Testis (tissue), 3 donors: ENCODE data around the gene AP2M1. TPM values are rescaled to one million over a fixed set of nuclear protein-coding genes. Genes with fewer than 3 reads are reported as not detected.
A peak's percentile ranks its signal among the peaks of the same experiment; 100 is the strongest.

Source experiments
- DNase-seq: peaks from one replicate; pipeline ENCODE4 v3.0.0-alpha.2; 2019
- H3K27ac ChIP-seq, 2 donors: fragments of 200-600 bp; sonication (generic); one replicate each; pipeline ENCODE4 v1.5.1; 2019
- H3K27me3 ChIP-seq: fragments of 200-600 bp; sonication (generic); one replicate; pipeline ENCODE4 v1.5.1; 2019
- H3K36me3 ChIP-seq: fragments of 200-600 bp; sonication (generic); one replicate; pipeline ENCODE4 v1.5.1; 2017; ENCODE audit warnings: low read depth; ENCODE audit errors: missing control alignments
- H3K4me1 ChIP-seq: fragments of 200-600 bp; sonication (generic); one replicate; pipeline ENCODE4 v1.5.1; 2019
- H3K4me3 ChIP-seq, 2 donors: fragments of 200-600 bp; sonication (generic); one replicate each; pipeline ENCODE4 v1.5.1; 2017 to 2019
- H3K9me3 ChIP-seq: fragments of 200-600 bp; sonication (generic); one replicate; pipeline ENCODE4 v1.5.1; 2017
- CTCF ChIP-seq, 3 experiments: fragments of 450-650 bp in 2 of 3; fragments of 200-600 bp in 1 of 3; sonication (generic) in 1 of 3; IDR thresholded peaks; one replicate each; pipeline ENCODE4 v1.5.1; 2016 to 2019; ENCODE audit warnings: antibody characterized with exemption in 3 of 3, mild to moderate bottlenecking in 2 of 3, moderate library complexity in 1 of 3
- POLR2A ChIP-seq: fragments of 450-650 bp; IDR thresholded peaks from one replicate; pipeline ENCODE4 v1.6.1; 2017; ENCODE audit warnings: antibody characterized with exemption, mild to moderate bottlenecking, moderate library complexity
- WGBS, 2 donors: methylation state at CpG; one replicate each; pipeline ENCODE4 v1.1.5; 2018; 5-methylcytosine and 5-hydroxymethylcytosine counted together
- intact Hi-C: fragments of 100-400 bp; cut with DNase I; formaldehyde crosslinking; loops from one replicate; pipeline ENCODE4 v1.15.1; 2023; ENCODE audit warnings: low total_unique reads
- polyA plus RNA-seq: library from polyadenylated mRNA; stranded (reverse); fragments of 350-450 nt; fragmentation: Illumina TruSeq; extraction: RNeasy Lipid Tissue Mini Kit (QIAGEN cat#74804); gene quantifications from one replicate; pipeline ENCODE4 v1.2.3, GENCODE V29; 2014; ENCODE audit warnings: low read depth, low replicate concordance; ENCODE audit not compliant: insufficient read depth
- total RNA-seq, 2 donors: library from RNA; depleted of rRNA; stranded (reverse); fragments of >200 nt; gene quantifications; one replicate each; pipeline ENCODE4 v1.2.3, GENCODE V29; 2016

The AP2M1 gene
- total and polyA plus RNA-seq, 3 donors from 2014 or later: 238 to 346 (median 334) TPM

DNA sequence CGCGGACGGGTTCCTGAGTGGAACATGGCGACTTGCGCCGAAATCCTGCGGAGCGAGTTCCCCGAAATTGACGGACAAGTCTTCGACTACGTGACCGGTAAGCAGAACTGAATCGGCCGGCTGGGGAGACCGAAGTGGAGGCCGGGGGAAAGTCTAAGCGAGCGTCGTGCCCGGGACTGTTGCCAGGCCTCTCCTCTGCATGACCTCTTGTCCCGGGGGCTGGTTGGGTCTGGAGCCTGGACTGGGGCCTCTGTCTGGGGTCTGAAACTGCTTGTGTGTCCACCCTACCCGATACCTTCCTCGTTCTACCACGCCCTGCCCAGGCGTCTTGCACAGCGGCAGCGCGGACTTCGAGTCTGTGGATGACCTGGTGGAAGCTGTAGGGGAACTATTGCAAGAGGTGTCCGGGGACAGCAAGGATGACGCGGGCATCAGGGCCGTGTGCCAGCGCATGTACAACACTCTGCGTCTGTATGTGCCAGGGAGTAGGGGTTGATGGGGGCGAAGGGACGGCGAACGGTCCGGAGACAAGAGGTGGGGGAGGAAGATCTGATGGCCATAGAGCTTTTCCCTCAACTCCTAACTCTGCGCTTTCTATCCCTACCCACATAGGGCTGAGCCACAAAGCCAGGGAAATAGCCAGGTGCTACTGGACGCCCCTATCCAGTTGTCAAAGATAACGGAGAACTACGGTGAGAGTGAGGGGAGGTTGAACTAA is 11.7 kb downstream of the AP2M1 start, which contains the start of gene ABCF3:
ABCF3 (plus strand) TSS at position 16 of the 718 bp plus-strand sequence; CDS start at position 25, 9 bp downstream.
- H3K9me3 ChIP-seq: no peaks in the 10 kb centered on the region
- 0% methylated on average over 15 to 44 of the region's 45 CpGs for WGBS, 2 donors
- H3K4me3 ChIP-seq: peak within 1 kb of the TSS; percentile 95 to 97
- H3K4me1 ChIP-seq: peaks cover 21% of the 10 kb centered on the region
- no peak for DNase-seq
- H3K36me3 ChIP-seq: peaks cover under 1% of the 10 kb centered on the region
- TF ChIP-seq CTCF (IDR thresholded peaks at IDR 0.05): no peak
- TF ChIP-seq POLR2A: no peak
- H3K27me3 ChIP-seq: no peaks in the 10 kb centered on the region
- intact Hi-C loops: no loop called here
- peak within 1 kb of the TSS; percentile 79 to 89 for H3K27ac ChIP-seq

DNA sequence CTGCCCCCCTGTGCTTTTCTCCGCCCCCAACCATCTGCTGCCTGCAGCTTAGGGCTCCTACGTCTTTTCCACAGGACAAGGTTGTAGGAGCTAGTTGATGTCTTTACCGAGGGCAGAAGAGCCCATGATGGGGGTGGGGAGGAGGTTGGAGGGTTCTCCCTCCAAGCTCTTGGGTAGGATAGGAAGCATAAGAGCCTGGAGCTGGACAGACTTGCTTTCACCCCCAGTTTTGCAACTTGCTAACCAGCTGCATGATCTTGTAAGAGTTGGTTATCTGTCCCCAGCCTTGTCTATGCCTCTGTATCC is 12.2 kb downstream of the AP2M1 start:
- Histone ChIP-seq H3K9me3 (no peaks in the 10 kb centered on the region), H3K4me3 (peak overlapping the region; percentile 95 to 97), H3K36me3 (no peaks in the 10 kb centered on the region), H3K27me3 (no peaks in the 10 kb centered on the region), H3K27ac (no peak overlapping the region), H3K4me1 (peaks cover 21% of the 10 kb centered on the region)
- intact Hi-C loops: no loop called here
- no peak for TF ChIP-seq CTCF (IDR thresholded peaks at IDR 0.05)
- TF ChIP-seq POLR2A: no peak
- DNase-seq: no peak
- WGBS, 2 donors: 3 to 8% methylated on average over 3 of the region's 3 CpGs

- H3K27ac ChIP-seq: no peak overlapping the region
- TF ChIP-seq CTCF (IDR thresholded peaks at IDR 0.05): no peak
- no peak for TF ChIP-seq POLR2A
- H3K36me3 ChIP-seq: no peaks in the 10 kb centered on the region
- WGBS, 2 donors: 78 to 88% methylated on average over 11 to 17 of the region's 17 CpGs
- H3K4me1 ChIP-seq: peaks cover 21% of the 10 kb centered on the region
- no peaks in the 10 kb centered on the region for H3K27me3 ChIP-seq
- no peak overlapping the region for H3K4me3 ChIP-seq
- no peak for DNase-seq
- intact Hi-C loops: no loop called here
- H3K9me3 ChIP-seq: no peaks in the 10 kb centered on the region
These were observed 13.4 kb downstream of the AP2M1 start for GRCh38 chr3:184188080-184188479.

- DNase-seq: no peak
- TF ChIP-seq POLR2A (no peak), CTCF (IDR thresholded peaks at IDR 0.05) (no peak)
- H3K9me3 ChIP-seq: no peaks in the 10 kb centered on the region
- H3K27me3 ChIP-seq: no peaks in the 10 kb centered on the region
- H3K36me3 ChIP-seq: no peaks in the 10 kb centered on the region
- peaks cover 21% of the 10 kb centered on the region for H3K4me1 ChIP-seq
- 89 to 90% methylated on average over 9 to 13 of the region's 13 CpGs for WGBS, 2 donors
- no peak overlapping the region for H3K4me3 ChIP-seq
- no peak overlapping the region for H3K27ac ChIP-seq
- intact Hi-C loops: no loop called here
These were observed 14.8 kb downstream of the AP2M1 start for GRCh38 chr3:184189421-184189820.

DNA sequence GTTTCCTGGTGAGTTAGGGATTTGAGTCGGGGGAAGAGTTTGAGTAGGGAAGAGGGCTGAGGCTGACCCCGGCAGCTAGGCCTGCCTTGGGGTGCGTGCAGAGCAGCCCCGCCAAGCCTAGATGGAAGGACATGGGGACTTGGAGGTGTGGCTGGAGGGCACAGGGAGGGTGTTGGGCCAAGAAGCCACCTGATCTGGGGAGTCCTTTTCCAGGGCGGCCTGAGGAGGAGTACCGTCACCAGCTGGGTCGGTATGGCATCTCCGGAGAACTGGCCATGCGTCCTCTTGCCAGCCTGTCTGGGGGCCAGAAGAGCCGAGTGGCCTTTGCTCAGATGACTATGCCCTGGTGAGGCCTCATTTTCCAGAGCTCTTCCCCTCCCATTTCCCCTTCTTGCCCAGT is 18.2 kb downstream of the AP2M1 start:
- H3K4me3 ChIP-seq: no peak overlapping the region
- 94 to 97% methylated on average over 6 to 10 of the region's 10 CpGs for WGBS, 2 donors
- H3K9me3 ChIP-seq: no peaks in the 10 kb centered on the region
- H3K36me3 ChIP-seq: no peaks in the 10 kb centered on the region
- intact Hi-C loops: no loop called here
- H3K27ac ChIP-seq: no peak overlapping the region
- peaks cover 9% of the 10 kb centered on the region for H3K4me1 ChIP-seq
- TF ChIP-seq CTCF (IDR thresholded peaks at IDR 0.05) (no peak), POLR2A (no peak)
- H3K27me3 ChIP-seq: no peaks in the 10 kb centered on the region
- DNase-seq: no peak
